Neuronal stem cell (in vitro differentiated cells): Measurements from ENCODE around the gene XPC.
A peak's percentile ranks its signal among the peaks of the same experiment; 100 is the strongest.

Experiments used
- DNase-seq: peaks from one replicate; pipeline ENCODE4 v3.0.0-alpha.2; 2013; ENCODE audit warnings: low spot score
- H2AFZ ChIP-seq: one replicate; pipeline ENCODE4 v1.6.1; 2013; ENCODE audit warnings: mild to moderate bottlenecking, low read length, inconsistent platforms
- H2AK5ac ChIP-seq: 2 replicates; pipeline ENCODE4 v1.6.1; 2013; ENCODE audit warnings: low read depth, mild to moderate bottlenecking, inconsistent platforms, low read length, moderate library complexity, mixed read lengths
- H2BK120ac ChIP-seq: 2 replicates; pipeline ENCODE4 v1.6.1; 2013; ENCODE audit warnings: low read depth, mild to moderate bottlenecking, inconsistent platforms, low read length, moderate library complexity, mixed read lengths
- H2BK12ac ChIP-seq: one replicate; pipeline ENCODE4 v1.6.1; 2013; ENCODE audit warnings: low read length, inconsistent platforms
- H2BK15ac ChIP-seq: 2 replicates; pipeline ENCODE4 v1.6.1; 2013; ENCODE audit warnings: mild to moderate bottlenecking, low read length, inconsistent platforms, mixed read lengths
- H2BK5ac ChIP-seq: one replicate; pipeline ENCODE4 v1.6.1; 2013; ENCODE audit warnings: inconsistent platforms, mild to moderate bottlenecking, low read length, moderate library complexity
- H3K14ac ChIP-seq: one replicate; pipeline ENCODE4 v1.6.1; 2013; ENCODE audit warnings: low read length, inconsistent platforms
- H3K18ac ChIP-seq: 2 replicates; pipeline ENCODE4 v1.6.1; 2013; ENCODE audit warnings: low read length, inconsistent platforms
- H3K23ac ChIP-seq: 2 replicates; pipeline ENCODE4 v1.6.1; 2013; ENCODE audit warnings: low read depth, mild to moderate bottlenecking, mixed read lengths, low read length, inconsistent platforms; ENCODE audit not compliant: poor library complexity
- H3K27ac ChIP-seq: replicated peaks from 3 replicates; pipeline ENCODE4 v1.5.1; 2013; ENCODE audit warnings: low read length, inconsistent platforms
- H3K27me3 ChIP-seq, 3 experiments: 2 replicates each; pipeline ENCODE4 v1.6.1; 2013; ENCODE audit warnings: low read length in 3 of 3, mild to moderate bottlenecking in 2 of 3, inconsistent platforms in 1 of 3, low read depth in 1 of 3, mixed read lengths in 1 of 3, moderate library complexity in 1 of 3; ENCODE audit not compliant: control insufficient read depth in 3 of 3, insufficient read depth in 3 of 3
- H3K36me3 ChIP-seq, 2 donors: replicated peaks in 1 of 2; 2 replicates each; pipeline ENCODE4 v1.6.1; 2013; ENCODE audit warnings: low read length in 2 of 2; ENCODE audit not compliant: control insufficient read depth in 2 of 2, insufficient read depth in 2 of 2
- H3K4ac ChIP-seq: 2 replicates; pipeline ENCODE4 v1.6.1; 2013; ENCODE audit warnings: inconsistent platforms, mild to moderate bottlenecking, low read length, moderate library complexity
- H3K4me1 ChIP-seq, 2 donors: 1 replicate in 1 of 2; 2 replicates in 1 of 2; pipeline ENCODE4 v1.6.1; 2013; ENCODE audit warnings: low read length in 2 of 2, low read depth in 1 of 2; ENCODE audit not compliant: control insufficient read depth in 2 of 2, insufficient read depth in 1 of 2
- H3K4me2 ChIP-seq: one replicate; pipeline ENCODE4 v1.6.1; 2013; ENCODE audit warnings: mild to moderate bottlenecking, low read length, inconsistent platforms; ENCODE audit not compliant: insufficient read depth, poor library complexity, severe bottlenecking
- H3K4me3 ChIP-seq, 2 donors: 2 replicates each; pipeline ENCODE4 v1.5.1; 2013; ENCODE audit warnings: low read length in 2 of 2, mild to moderate bottlenecking in 2 of 2, inconsistent platforms in 1 of 2, moderate library complexity in 1 of 2
- H3K79me1 ChIP-seq: one replicate; pipeline ENCODE4 v1.6.1; 2013; ENCODE audit warnings: low read depth, mild to moderate bottlenecking, inconsistent platforms, low read length, moderate library complexity
- H3K9ac ChIP-seq: one replicate; pipeline ENCODE4 v1.6.1; 2013; ENCODE audit warnings: mild to moderate bottlenecking, low read depth, low read length, inconsistent platforms; ENCODE audit not compliant: poor library complexity
- H3K9me3 ChIP-seq, 2 donors: replicated peaks in 1 of 2; 2 replicates each; pipeline versions ENCODE3 to v1.6.1; 2013; ENCODE audit warnings: low read length in 2 of 2, mild to moderate bottlenecking in 2 of 2, inconsistent platforms in 1 of 2, low read depth in 1 of 2, mixed read lengths in 1 of 2, moderate library complexity in 1 of 2; ENCODE audit not compliant: control insufficient read depth in 2 of 2, insufficient read depth in 1 of 2
- H4K8ac ChIP-seq: one replicate; pipeline ENCODE4 v1.6.1; 2013; ENCODE audit warnings: low read depth, mild to moderate bottlenecking, inconsistent platforms, low read length, moderate library complexity
- H4K91ac ChIP-seq: one replicate; pipeline ENCODE4 v1.6.1; 2013; ENCODE audit warnings: low read length, low read depth, mild to moderate bottlenecking, inconsistent platforms; ENCODE audit not compliant: poor library complexity
- WGBS, 2 donors: extraction: QIAGEN DNeasy Blood & Tissue Kit; methylation state at CpG; one replicate each; pipeline ENCODE4 v1.1.7; 2013; ENCODE audit warnings: missing lambda C conversion rate in 2 of 2, mixed read lengths in 1 of 2; ENCODE audit not compliant: insufficient read length in 2 of 2, insufficient replicate concordance in 1 of 2; ENCODE audit errors: extremely low coverage in 2 of 2; 5-methylcytosine and 5-hydroxymethylcytosine counted together

The XPC gene

DNA sequence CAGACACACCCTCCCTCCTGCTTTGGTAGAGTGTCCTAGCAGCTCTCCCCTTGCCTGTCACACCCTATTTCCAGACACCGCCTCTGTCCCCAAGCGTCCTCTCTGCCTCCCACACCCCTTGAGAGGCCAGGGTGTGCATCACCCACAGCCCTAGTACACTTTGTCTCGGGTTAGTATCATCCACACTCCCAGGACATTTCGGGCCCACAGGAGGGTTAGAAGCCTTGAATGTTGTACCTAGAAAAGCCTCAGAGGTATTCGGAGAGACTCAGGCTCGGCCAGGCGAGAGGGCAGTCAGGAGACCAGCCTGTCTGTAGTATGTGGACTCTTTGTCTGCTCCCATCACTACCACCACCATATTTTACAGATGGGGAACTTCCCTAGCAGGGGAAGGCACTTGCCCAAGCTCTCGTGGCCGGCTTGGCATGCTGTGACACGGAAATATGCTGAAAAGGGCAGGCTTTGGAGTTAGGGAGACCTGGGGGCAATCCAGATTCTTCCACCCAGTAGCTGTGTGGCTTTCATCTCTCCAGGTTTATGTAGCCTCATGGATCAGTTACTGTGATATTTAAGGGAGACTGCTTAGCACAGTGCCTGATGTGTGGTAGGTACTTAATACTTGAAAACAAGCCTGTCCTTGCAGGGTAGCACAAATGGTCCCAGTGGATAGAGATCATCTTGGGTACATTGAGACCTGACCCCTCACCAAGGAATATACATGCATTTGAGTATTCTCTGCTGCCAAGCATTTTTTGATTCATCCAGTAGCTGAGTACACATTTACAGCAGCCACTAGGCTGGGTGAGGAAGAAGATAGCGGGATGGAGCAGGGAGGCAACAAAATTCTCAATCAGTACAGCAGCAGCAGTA is 52.1 kb downstream of the XPC start:
- H4K8ac ChIP-seq = no peak overlapping the region
- H3K4me3 ChIP-seq = peak overlapping the region; percentile 88 to 90
- H3K4me1 ChIP-seq = peaks cover 7 to 12% of the 10 kb centered on the region in 2 donors
- H3K18ac ChIP-seq = no peak overlapping the region
- H4K91ac ChIP-seq = no peak overlapping the region
- no peak overlapping the region for H3K27ac ChIP-seq
- DNase-seq = no peak
- H3K23ac ChIP-seq = no peak overlapping the region
- H2BK120ac ChIP-seq = no peak overlapping the region
- H3K36me3 ChIP-seq = peaks cover 16 to 61% of the 10 kb centered on the region in 2 donors
- no peak overlapping the region for H3K14ac ChIP-seq
- H3K27me3 ChIP-seq = no peaks in the 10 kb centered on the region
- H3K9me3 ChIP-seq = peaks cover 0 to 10% of the 10 kb centered on the region in 2 donors
- H2AK5ac ChIP-seq = no peak overlapping the region
- no peak overlapping the region for H2BK12ac ChIP-seq
- peak overlapping the region; percentile 99 for H2AFZ ChIP-seq
- no peak overlapping the region for H3K4ac ChIP-seq
- no CpG with 5 or more reads among the region's 11 CpGs for WGBS, 2 donors
- H3K79me1 ChIP-seq = peaks cover 2% of the 10 kb centered on the region
- peak overlapping the region; percentile 56 for H3K9ac ChIP-seq
- H2BK5ac ChIP-seq = no peak overlapping the region
- peak overlapping the region; percentile 80 for H3K4me2 ChIP-seq
- H2BK15ac ChIP-seq = no peak overlapping the region

DNA sequence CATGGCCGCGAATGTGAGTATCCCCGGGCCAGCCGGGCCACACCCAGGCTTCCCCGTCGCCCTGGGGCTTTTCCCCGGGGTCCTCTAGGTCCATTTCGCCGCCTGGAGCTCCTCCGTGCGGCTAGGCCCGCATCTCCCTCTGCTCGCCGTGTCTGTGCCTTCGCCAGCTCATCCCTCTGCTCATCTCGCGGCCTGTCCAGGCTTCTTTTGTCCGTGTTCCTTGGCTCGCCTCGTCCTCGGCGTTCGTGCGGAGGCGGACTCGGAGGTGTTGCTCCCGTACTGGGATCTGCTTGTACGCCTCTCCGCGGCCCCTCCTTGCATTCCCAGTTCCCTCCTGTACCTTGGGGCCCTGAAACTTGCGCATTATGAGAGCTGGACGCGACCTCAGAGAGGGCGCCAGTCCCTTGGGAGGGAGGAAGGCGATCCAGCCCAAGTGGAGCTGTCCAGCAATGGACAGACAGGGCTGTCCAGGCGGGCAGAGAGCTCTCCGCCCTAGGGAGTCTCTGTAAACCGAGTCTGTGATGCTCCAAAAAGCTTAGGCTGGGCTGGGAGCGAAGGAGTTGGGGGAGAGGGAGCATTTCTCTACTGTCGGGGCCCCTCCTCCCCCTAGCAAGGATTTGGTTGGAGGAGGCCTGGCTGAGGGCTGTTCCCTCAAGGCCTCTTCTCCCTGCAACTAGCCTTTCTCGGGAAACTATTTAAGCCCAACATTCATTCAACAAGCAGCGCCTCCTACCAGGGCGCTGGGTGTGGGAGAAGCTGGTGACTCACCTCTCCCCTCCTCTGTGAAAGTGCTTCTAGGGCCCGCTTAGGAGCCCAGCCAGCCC is 53.0 kb downstream of the XPC start:
- H3K9me3 ChIP-seq = peaks cover 0 to 10% of the 10 kb centered on the region in 2 donors
- peaks cover 7 to 12% of the 10 kb centered on the region in 2 donors for H3K4me1 ChIP-seq
- no CpG with 5 or more reads among the region's 44 CpGs for WGBS, 2 donors
- H3K4me3 ChIP-seq = peak overlapping the region; percentile 88 to 90
- H2BK12ac ChIP-seq = no peak overlapping the region
- H3K9ac ChIP-seq = peak overlapping the region; percentile 86
- H4K8ac ChIP-seq = no peak overlapping the region
- DNase-seq = peak; percentile 67
- H3K23ac ChIP-seq = peak overlapping the region; percentile 82
- H3K4ac ChIP-seq = no peak overlapping the region
- H2BK120ac ChIP-seq = no peak overlapping the region
- peak overlapping the region; percentile 92 for H3K18ac ChIP-seq
- peaks cover 2% of the 10 kb centered on the region for H3K79me1 ChIP-seq
- H2BK15ac ChIP-seq = no peak overlapping the region
- no peaks in the 10 kb centered on the region for H3K27me3 ChIP-seq
- H2AFZ ChIP-seq = peak overlapping the region; percentile 99
- H3K14ac ChIP-seq = no peak overlapping the region
- peak overlapping the region; percentile 16 for H2BK5ac ChIP-seq
- peak overlapping the region; percentile 59 for H2AK5ac ChIP-seq
- H4K91ac ChIP-seq = no peak overlapping the region
- peak overlapping the region; percentile 80 for H3K4me2 ChIP-seq
- peak overlapping the region; percentile 43 for H3K27ac ChIP-seq
- peaks cover 8 to 55% of the 10 kb centered on the region in 2 donors for H3K36me3 ChIP-seq

DNA sequence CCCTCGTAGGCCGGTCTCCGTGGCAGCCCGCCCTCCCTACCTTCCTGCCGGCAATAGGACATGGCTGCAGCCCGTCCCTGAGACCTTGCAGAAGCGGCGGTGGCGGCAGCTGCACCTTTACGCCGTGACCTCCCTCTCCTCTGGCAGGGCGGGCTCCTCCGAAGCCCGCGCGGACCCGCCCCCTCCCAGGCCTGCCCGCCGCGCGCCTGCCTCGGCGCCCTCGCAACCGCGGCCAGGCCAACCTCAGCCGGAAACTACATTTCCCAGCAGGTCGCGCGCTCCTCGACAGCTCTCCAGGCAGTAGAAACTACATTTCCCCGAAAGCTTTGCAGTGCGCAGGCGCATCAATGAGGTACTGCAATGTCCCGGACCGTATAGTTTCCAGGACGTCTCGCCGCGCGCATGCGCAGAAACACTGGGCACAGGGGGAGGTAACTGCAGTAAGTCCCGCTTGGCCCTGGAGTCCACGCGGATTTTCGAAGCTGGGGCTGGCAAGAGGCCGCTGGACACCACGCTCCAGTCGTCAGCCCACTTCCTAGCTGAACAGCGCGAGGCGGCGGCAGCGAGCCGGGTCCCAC is 53.7 kb downstream of the XPC start, which contains the start of the genes CHCHD4 and TMEM43:
Gene CHCHD4, minus strand, starts transcription at position 256 of the 578 bp plus-strand sequence. Its CDS starts 194 bp downstream, at position 62.
Gene TMEM43, plus strand, starts transcription at position 438 of the 578 bp plus-strand sequence. CDS start 142 bp downstream, outside the sequence.
- Histone ChIP-seq H2BK120ac (no peak within 1 kb of the TSS), H3K9ac (peak within 1 kb of the TSS; percentile 86), H2AFZ (peak within 1 kb of the TSS; percentile 99), H3K27me3 (no peaks in the 10 kb centered on the region), H4K8ac (no peak within 1 kb of the TSS), H2BK15ac (no peak within 1 kb of the TSS), H3K36me3 (peaks cover 6 to 51% of the 10 kb centered on the region in 2 donors), H4K91ac (no peak within 1 kb of the TSS), H3K79me1 (peaks cover 2% of the 10 kb centered on the region), H2BK5ac (peak within 1 kb of the TSS; percentile 16), H3K4ac (no peak within 1 kb of the TSS), H3K23ac (peak within 1 kb of the TSS; percentile 82), H2AK5ac (peak within 1 kb of the TSS; percentile 59), H3K4me1 (peaks cover 7 to 12% of the 10 kb centered on the region in 2 donors), H2BK12ac (no peak within 1 kb of the TSS), H3K14ac (no peak within 1 kb of the TSS), H3K4me3 (peak within 1 kb of the TSS; percentile 88 to 90), H3K9me3 (peaks cover 0 to 10% of the 10 kb centered on the region in 2 donors), H3K18ac (peak within 1 kb of the TSS; percentile 92), H3K4me2 (peak within 1 kb of the TSS; percentile 80), H3K27ac (peak within 1 kb of the TSS; percentile 43)
- peak; percentile 99 for DNase-seq
- no CpG with 5 or more reads among the region's 55 CpGs for WGBS, 2 donors
